Effector CD4-positive, alpha-beta T cell (primary cell): ENCODE measurements around the gene TNFRSF18.

Source experiments
- DNase-seq: peaks from one replicate; pipeline ENCODE4 v3.0.0-alpha.2; 2020

Gene TNFRSF18

DNA sequence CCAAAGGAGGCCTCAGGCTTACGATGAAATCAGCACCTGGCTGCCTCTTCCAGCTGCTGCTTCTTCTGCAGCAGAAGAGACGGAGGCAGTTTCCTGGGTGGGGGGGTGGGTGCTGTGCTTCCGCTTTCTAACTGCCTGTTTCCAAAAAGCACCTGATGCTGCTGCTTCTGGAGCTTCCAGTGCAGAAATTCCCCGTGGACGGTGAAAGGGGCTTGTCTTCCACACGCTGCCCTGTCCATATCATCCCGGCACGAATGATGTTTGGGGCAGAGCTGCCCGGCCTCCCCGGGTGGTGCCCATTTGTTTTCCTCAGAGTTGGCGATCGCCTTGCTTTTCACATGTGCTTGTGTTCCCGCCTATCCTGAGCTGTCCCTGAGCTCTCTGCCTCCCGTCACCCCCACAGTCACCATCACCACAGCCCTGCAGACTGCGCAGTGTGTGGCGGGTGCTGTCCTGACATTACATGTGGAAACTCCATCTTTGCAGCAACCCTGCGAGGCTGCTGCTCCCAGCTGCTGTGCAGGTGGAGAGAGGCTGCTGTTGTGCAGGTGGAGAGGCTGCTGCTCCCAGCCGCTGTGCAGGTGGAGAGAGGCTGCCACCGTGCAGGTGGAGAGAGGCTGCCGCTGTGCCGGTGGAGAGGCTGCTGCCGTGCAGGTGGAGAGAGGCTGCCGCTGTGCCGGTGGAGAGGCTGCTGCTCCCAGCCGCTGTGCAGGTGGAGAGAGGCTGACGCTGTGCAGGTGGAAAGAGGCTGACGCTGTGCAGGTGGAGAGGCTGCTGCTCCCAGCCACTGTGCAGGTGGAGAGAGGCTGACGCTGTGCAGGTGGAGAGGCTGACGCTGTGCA lies 30.9 kb downstream of the TNFRSF18 start:
- DNase-seq: no peak

GRCh38 chr1:1173793-1174415 lies 32.5 kb downstream of the TNFRSF18 start, which contains the start of gene TTLL10:
Gene TTLL10 (plus strand): TSS chr1:1173880. CDS start chr1:1179216, 5,336 bp downstream.
- peak; percentile 27 for DNase-seq

DNA sequence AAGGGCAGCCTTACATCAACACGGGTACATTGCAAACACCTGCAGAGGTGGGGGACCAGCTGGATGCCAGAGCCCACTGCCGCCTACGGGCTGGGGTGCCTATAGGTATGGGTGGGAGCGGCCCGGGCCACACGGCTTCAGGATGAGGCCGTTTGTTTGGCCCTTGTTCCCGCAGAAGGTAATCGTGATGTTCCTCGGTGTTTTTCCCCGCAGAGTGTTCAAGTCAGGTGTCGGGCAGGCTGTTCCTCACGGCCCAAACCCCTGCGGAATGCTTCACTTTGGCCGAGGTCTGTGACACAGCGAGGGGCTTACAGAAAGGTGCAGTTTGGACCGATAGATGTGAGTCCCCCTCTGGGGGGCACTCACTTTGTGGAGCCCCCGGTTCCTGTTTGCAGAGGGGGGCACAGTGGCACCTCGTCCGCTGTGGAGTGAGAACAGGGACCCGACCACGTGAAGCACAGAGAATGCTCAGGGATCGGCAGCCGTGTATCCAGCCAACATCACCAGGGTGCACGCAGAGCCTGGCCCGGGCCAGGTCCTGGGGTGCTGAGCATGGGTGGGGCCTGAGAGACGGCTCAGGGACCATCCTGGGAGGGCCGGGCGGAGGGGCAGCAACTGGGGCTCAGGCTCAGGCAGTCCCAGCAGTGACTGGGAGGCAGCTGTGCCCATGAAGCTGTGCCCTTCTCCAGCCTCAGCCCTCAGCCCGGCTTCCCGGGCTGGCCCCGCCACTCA lies 33.2 kb downstream of the TNFRSF18 start:
- DNase-seq: no peak

- no peak for DNase-seq
Observed at GRCh38 chr1:1171546-1172340, 34.6 kb downstream of the TNFRSF18 start.

- no peak for DNase-seq
Observed at GRCh38 chr1:1171161-1171545, 35.2 kb downstream of the TNFRSF18 start.

DNA sequence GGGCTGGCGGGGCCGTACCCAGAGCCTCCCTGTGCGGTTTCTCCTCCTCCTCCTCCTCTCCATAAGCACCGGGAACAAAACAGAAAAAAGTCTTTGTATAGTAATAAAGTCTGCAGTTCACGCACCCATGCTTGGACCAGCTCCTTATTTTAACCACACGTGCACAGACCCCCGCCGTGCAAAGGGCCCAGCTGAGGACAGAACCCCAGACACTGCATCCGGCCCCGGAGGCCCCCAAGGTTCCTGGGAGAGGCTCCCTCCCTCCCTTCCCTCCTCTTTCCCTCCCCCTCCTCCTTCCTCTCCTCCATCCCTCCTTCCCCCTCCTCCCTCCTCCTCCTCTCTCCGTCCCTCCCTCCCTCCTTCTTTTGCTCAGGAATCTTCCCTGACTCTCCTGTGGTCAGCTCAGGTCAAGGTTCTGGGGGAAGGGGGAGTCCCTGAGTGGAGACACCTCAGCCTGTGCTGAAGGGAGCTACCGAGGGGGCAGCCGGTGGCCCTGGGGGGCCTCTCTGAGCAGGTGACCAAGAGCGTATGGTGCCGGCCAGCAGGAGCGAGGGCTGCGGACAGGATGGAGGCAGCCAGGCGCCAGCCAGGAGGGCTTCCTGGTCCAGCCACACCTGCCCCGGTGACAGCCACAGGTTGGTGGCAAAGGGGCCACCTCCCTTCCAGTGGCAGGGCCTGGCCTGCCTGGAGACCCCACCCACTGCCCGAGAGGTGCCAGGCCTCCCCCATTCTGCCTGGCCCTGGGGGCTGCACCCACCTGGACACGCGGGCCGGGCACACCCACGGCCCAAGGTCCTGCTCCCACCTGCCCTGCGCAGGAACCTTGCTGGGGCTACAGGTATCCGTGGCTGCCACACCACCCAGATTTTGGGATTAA lies 35.9 kb downstream of the TNFRSF18 start:
- DNase-seq: no peak

GRCh38 chr1:1169429-1170214 lies 36.8 kb downstream of the TNFRSF18 start:
- no peak for DNase-seq

DNA sequence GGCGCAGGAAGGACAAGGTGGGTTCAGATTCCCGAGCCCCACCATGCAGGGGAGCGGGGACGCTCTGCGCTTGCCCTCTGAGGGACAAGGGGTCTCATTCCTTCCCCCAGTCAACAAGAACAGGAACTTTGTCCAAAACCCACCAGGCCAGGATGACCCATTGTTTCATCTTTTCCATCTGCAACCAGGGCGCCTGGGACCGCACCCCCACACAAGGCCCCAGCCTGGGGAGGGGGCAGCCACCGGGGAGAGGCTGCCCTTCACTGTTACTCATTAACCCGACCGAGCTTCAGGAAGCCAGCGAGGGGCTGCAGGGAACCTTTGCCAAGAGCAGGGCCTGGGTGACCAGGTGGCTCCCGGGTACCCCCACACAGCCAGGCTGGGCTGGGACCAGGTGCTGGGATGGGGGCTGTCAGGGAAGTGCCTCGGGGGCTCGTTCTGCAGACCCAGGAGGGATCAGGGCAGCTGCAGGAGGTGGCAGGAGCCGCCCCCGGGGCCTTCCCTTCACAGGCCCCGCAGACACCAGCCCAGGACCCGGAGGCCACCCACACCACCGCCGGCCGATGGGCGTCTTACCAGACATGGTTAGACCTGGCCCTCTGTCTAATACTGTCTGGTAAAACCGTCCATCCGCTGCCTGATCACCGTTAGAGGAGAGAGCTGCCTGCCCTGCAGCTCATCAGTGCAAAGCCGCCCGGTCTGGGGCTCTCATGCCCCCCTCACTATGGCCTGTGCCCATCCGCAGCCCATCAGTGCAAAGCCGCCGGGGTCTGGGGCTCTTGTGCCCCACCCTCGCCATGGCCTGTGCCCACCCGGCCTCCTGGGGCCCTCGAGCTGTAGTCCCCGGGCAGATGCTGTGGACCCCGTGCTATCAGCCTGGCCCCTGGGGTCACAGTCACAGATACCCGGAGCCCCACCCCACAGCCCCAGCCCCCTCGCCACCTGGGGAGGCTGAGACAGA lies 37.7 kb downstream of the TNFRSF18 start:
- no peak for DNase-seq

GRCh38 chr1:1167841-1168450 lies 38.4 kb downstream of the TNFRSF18 start:
- no peak for DNase-seq

DNA sequence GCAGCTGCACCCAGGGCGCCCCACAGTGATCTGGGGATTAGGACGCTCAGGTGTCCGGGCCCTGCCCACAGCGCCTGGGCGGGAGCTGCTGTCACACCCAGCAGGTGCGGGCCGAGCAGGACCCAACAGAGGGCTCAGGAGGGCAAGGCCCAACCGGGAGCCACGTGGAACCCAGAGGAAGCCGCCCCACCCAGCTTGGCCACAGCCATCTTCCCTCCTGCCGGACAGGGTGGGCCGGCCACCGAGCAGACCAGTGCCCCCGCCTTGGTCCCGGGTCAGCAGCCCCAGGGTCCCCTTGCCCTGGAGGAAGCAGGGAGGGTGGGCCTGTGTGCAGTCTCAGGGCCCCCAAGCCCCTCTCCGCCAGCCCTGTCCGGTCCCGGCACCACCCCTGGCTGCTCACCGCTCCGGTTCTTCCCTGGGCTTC lies 39.0 kb downstream of the TNFRSF18 start:
- no peak for DNase-seq

DNA sequence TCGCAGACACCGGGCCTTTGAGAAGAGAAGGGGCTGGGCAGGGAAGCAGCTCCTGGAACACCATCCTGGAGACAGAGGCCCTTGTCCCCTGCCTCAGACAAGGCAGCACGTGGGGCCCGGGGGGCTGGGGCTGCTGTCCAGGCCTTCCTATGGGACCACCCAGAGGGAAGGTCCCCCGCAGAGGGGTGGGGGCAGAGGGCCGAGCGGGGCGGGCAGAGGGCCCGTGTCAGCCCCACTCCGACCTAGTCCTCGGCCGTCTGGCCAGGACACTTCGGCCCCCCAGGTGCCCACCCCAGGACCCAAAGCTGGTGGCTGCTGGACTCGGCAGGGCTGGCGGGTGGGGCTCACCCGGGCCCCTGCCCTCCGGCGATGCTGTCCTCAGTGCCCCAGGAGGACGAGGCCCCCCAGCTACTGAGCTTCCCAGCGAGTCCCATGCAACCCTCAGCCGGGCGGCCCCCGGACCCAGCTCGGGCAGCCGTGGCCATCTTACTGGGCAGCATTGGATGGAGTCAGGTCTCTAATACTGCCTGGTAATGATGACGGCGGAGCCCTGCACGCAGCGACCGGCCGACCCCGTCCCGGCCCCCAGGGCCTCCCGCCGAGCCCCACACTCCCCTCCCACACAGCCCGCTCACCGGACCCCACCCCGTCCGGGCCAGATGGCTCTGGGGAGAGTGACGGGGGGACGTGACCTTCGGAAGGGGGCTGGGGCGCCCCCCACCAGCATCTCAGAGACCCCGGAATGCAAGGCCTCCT lies 39.6 kb downstream of the TNFRSF18 start:
- DNase-seq: no peak

DNA sequence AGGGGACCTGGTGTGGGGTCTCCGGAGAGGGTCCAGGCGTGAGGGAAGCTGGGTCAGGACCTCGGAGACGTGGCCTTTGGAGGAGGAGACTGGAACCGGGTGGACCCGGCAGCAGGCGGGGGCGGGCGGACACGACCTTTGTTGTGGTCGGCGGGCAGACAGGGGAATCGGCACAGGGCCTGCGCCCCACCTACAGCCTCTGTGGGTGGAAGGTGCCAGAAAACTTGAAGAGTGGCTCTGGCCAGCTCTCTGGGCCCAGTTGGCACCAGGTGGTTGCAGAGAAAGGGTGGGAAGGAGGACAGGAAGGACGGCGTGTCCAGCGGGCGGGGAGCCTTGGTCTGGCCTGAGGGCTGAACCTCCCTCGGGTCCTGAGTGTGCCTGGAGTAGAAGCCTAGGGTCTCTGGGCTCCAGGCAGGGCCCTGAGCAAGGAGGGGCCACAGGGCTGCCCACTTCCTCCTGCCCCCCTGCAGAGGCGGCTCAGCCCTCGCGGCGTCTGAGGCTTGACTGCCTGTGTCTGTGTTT lies 40.4 kb downstream of the TNFRSF18 start:
- DNase-seq: no peak

GRCh38 chr1:1165485-1165884 lies 40.9 kb downstream of the TNFRSF18 start:
- no peak for DNase-seq

DNA sequence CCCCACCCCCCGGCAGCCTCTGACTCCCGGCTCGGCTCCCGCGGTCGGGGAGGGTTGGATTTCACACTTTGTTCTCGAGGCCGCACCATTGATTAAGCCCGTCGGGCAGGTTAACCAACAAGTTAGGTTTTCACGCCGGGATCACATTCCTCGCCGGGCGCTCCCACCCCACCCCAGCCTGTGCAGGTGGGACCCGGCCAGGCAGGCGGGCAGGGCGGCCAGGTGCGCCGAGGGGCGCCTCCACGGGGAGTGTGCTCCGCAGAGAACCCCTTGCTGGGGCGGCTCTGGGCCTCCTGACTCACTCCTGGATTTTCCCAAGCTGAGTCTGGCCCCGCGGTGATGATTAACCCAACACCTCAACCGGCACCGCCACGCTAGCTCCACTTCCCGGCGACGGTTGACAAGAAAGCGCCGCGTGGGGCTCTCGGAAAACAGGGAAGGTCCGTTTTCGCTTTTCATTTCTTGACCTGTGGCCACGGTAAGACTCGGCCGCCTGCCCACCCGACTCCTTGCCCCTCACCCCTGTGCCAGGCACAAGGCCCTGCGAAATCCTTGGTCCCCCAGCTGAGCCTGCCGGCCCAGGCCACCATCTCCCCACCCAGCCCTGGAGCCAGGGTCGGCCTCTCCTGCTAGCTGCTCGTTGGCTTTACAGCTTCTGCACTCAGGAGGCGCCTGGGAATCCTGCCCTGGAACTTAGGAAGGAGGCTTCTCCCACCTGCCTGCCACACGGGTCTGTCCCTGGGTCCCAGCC lies 41.5 kb downstream of the TNFRSF18 start:
- DNase-seq: no peak

DNA sequence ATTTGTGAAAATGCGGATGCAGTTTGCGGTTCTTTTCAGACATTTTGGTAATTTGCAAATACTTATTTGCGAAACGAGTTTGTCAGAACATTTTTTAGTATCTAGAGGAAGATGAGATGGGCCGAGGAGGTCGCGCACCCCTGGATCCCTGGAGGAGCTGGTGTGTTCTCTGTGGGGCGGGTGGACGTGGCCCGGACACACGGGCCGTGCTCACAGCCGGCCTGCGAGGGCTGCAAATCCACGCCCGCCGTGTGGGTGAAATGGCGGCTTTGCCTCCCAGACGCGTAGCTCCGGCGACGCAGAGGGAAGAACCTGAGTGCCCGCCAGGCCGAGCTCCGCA lies 42.1 kb downstream of the TNFRSF18 start:
- DNase-seq: no peak

DNA sequence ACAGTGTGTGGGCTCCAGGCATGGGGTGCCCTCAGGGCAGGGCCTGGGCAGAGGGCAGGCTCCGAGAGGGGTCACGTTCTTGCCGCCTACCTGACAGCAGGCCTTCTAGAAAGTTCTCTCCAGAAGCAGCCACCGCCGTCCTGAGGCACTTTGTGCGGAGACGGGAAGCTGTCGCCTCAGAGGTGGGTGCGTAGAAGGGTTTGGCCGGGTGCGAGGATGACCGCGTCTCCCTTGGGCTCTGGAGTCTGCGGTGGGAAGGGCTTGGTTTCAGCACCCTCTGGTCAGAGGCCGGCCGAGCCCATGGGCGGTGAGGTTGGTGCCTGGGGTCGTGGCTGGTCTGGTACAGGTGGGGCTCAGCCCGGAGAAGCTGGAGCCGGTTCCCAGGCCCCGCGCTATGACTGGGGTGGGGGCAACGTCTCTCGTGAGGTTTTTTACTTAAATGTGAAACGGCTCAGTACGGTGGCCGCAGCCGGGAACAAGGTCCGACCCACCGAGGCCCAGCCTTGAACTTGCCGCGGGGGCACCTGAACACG lies 42.8 kb downstream of the TNFRSF18 start:
- no peak for DNase-seq
